MM.1S (cell line): ENCODE results near the gene NRGN.

Experiments used
- CTCF ChIP-seq: fragments of 300-600 bp; sonication (generic); IDR thresholded peaks from 2 replicates; pipeline ENCODE4 v1.5.1; 2016; ENCODE audit warnings: antibody characterized with exemption, low read length, mixed read lengths
- EZH2phosphoT487 ChIP-seq: fragments of 300-600 bp; sonication (generic); IDR thresholded peaks from 2 replicates; pipeline ENCODE4 v1.6.1; 2018; ENCODE audit warnings: antibody characterized with exemption, low read length

DNA sequence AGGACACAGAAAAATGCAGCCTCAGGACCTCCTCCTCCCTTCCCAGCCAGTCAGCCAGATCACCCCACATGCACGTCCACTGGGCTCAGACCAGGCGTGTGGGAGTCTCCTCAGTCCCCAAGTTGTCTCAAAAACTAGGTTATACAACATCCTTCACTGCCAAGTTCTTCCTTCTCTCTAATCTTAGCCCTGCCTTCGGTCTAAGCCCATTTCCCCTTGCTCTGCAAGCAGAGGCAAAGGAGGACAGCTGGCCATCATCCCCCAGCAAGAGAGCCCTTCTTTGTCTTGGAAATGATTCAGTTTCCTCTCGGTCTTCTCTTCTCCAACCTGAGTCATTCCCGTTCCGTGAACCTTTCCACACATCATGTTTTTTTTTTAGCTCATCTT lies 14.0 kb upstream of the NRGN start:
- no peak for TF ChIP-seq EZH2phosphoT487
- TF ChIP-seq CTCF, result no peak
